NB4 (cell line): Measurements from ENCODE around the gene DNAH11.

Experiments
- CTCF ChIP-seq: IDR thresholded peaks from one replicate; pipeline ENCODE4 v1.5.1; 2012; ENCODE audit warnings: low read depth, low read length
- POLR2A ChIP-seq: IDR thresholded peaks from 2 replicates; pipeline ENCODE4 v1.6.1; 2011; ENCODE audit warnings: mild to moderate bottlenecking; ENCODE audit not compliant: insufficient read length; ENCODE audit errors: extremely low read depth

- TF ChIP-seq CTCF (no peak), POLR2A (no peak)
These were observed 379.8 kb downstream of the DNAH11 start for GRCh38 chr7:21922605-21923004.
